Duodenal mucosa (tissue), 2 donors: ENCODE measurements around the gene ADCY9.

ENCODE experiments used
- H3K27ac ChIP-seq: one replicate; pipeline ENCODE4 v1.7.0; 2013; ENCODE audit warnings: low read depth, low read length
- H3K27me3 ChIP-seq, 2 donors: one replicate each; pipeline ENCODE4 v1.7.0; 2013; ENCODE audit warnings: low read length in 2 of 2, control low read depth in 1 of 2; ENCODE audit not compliant: insufficient read depth in 2 of 2, control insufficient read depth in 1 of 2
- H3K36me3 ChIP-seq, 2 donors: one replicate each; pipeline ENCODE4 v1.7.0; 2013; ENCODE audit warnings: low read length in 2 of 2, control low read depth in 1 of 2; ENCODE audit not compliant: insufficient read depth in 2 of 2, control insufficient read depth in 1 of 2
- H3K4me1 ChIP-seq, 2 donors: one replicate each; pipeline ENCODE4 v1.7.0; 2013; ENCODE audit warnings: low read length in 2 of 2, control low read depth in 1 of 2; ENCODE audit not compliant: insufficient read depth in 2 of 2, control insufficient read depth in 1 of 2
- H3K4me3 ChIP-seq, 2 donors: one replicate each; pipeline ENCODE4 v1.7.0; 2013; ENCODE audit warnings: low read length in 2 of 2, low read depth in 1 of 2
- H3K9ac ChIP-seq, 2 donors: one replicate each; pipeline ENCODE4 v1.7.0; 2013; ENCODE audit warnings: low read length in 2 of 2, low read depth in 1 of 2
- H3K9me3 ChIP-seq, 2 donors: one replicate each; pipeline ENCODE4 v1.7.0; 2013; ENCODE audit warnings: low read length in 2 of 2, control low read depth in 1 of 2; ENCODE audit not compliant: control insufficient read depth in 1 of 2

The ADCY9 gene

GRCh38 chr16:3999479-4000325 is 116.5 kb downstream of the ADCY9 start:
- Histone ChIP-seq H3K9ac (no peak overlapping the region), H3K4me3 (no peak overlapping the region)

GRCh38 chr16:3998793-3999478 is 117.3 kb downstream of the ADCY9 start:
- peak overlapping the region; percentile 30 for H3K27ac ChIP-seq
- H3K9me3 ChIP-seq, result no peaks in the 10 kb centered on the region
- no peak overlapping the region for H3K9ac ChIP-seq
- H3K4me1 ChIP-seq, result peaks cover 0 to 12% of the 10 kb centered on the region in 2 donors
- H3K4me3 ChIP-seq, result no peak overlapping the region
- no peaks in the 10 kb centered on the region for H3K27me3 ChIP-seq
- peaks cover 0 to 3% of the 10 kb centered on the region in 2 donors for H3K36me3 ChIP-seq

More at GRCh38 chr16:3999479-4000325, 116.5 kb downstream of the ADCY9 start:
- Histone ChIP-seq H3K36me3 (peaks cover 0 to 3% of the 10 kb centered on the region in 2 donors), H3K27me3 (no peaks in the 10 kb centered on the region), H3K9me3 (no peaks in the 10 kb centered on the region), H3K27ac (peak overlapping the region; percentile 30), H3K4me1 (peaks cover 0 to 12% of the 10 kb centered on the region in 2 donors)

GRCh38 chr16:3997231-3997841 is 118.9 kb downstream of the ADCY9 start:
- Histone ChIP-seq H3K36me3 (peaks cover 0 to 4% of the 10 kb centered on the region in 2 donors), H3K27me3 (no peaks in the 10 kb centered on the region), H3K27ac (no peak overlapping the region), H3K9me3 (no peaks in the 10 kb centered on the region), H3K9ac (no peak overlapping the region), H3K4me3 (no peak overlapping the region), H3K4me1 (peaks cover 0 to 12% of the 10 kb centered on the region in 2 donors)

- H3K4me3 ChIP-seq, result no peak overlapping the region
- H3K27ac ChIP-seq, result no peak overlapping the region
- H3K9ac ChIP-seq, result no peak overlapping the region
- no peaks in the 10 kb centered on the region for H3K27me3 ChIP-seq
- peaks cover 0 to 9% of the 10 kb centered on the region in 2 donors for H3K4me1 ChIP-seq
- peaks cover 0 to 4% of the 10 kb centered on the region in 2 donors for H3K36me3 ChIP-seq
- H3K9me3 ChIP-seq, result no peaks in the 10 kb centered on the region
These were observed 121.2 kb downstream of the ADCY9 start for GRCh38 chr16:3995001-3995400.

GRCh38 chr16:3993052-3993785 is 123.0 kb downstream of the ADCY9 start:
- Histone ChIP-seq H3K4me1 (no peaks in the 10 kb centered on the region), H3K9me3 (no peaks in the 10 kb centered on the region), H3K27me3 (no peaks in the 10 kb centered on the region), H3K36me3 (peaks cover 0 to 4% of the 10 kb centered on the region in 2 donors), H3K9ac (no peak overlapping the region), H3K4me3 (no peak overlapping the region), H3K27ac (no peak overlapping the region)

- Histone ChIP-seq H3K27me3 (no peaks in the 10 kb centered on the region), H3K27ac (no peak overlapping the region), H3K9me3 (no peaks in the 10 kb centered on the region), H3K4me1 (no peaks in the 10 kb centered on the region), H3K9ac (no peak overlapping the region), H3K4me3 (no peak overlapping the region), H3K36me3 (peaks cover 0 to 4% of the 10 kb centered on the region in 2 donors)
These were observed 123.8 kb downstream of the ADCY9 start for GRCh38 chr16:3992297-3993051.

- Histone ChIP-seq H3K4me3 (no peak overlapping the region), H3K36me3 (peaks cover 0 to 8% of the 10 kb centered on the region in 2 donors), H3K9ac (no peak overlapping the region), H3K9me3 (no peaks in the 10 kb centered on the region), H3K4me1 (no peaks in the 10 kb centered on the region), H3K27me3 (no peaks in the 10 kb centered on the region), H3K27ac (no peak overlapping the region)
These were observed 127.4 kb downstream of the ADCY9 start for GRCh38 chr16:3988824-3989223.

GRCh38 chr16:3988011-3988410 is 128.2 kb downstream of the ADCY9 start:
- Histone ChIP-seq H3K27me3 (no peaks in the 10 kb centered on the region), H3K4me3 (no peak overlapping the region), H3K9ac (no peak overlapping the region), H3K36me3 (peaks cover 0 to 8% of the 10 kb centered on the region in 2 donors), H3K4me1 (peaks cover 0 to 3% of the 10 kb centered on the region in 2 donors), H3K27ac (no peak overlapping the region), H3K9me3 (no peaks in the 10 kb centered on the region)

GRCh38 chr16:3987231-3987630 is 129.0 kb downstream of the ADCY9 start:
- peaks cover 0 to 9% of the 10 kb centered on the region in 2 donors for H3K36me3 ChIP-seq
- no peak overlapping the region for H3K9ac ChIP-seq
- no peak overlapping the region for H3K4me3 ChIP-seq
- H3K9me3 ChIP-seq, result no peaks in the 10 kb centered on the region
- no peak overlapping the region for H3K27ac ChIP-seq
- peaks cover 0 to 3% of the 10 kb centered on the region in 2 donors for H3K4me1 ChIP-seq
- no peaks in the 10 kb centered on the region for H3K27me3 ChIP-seq
